ENCODE measurements around the gene CUBN. TPM values are rescaled to one million over a fixed set of nuclear protein-coding genes. Genes with fewer than 3 reads are reported as not detected.
A peak's percentile ranks its signal among the peaks of the same experiment; 100 is the strongest.

Gene CUBN
- total and polyA plus RNA-seq, 2 of the 13 experiments (the other 11 are each of a cell fraction or from before 2014, with no cell fraction given): 0.27 to 0.32 TPM

- TF ChIP-seq ZNF256 (CRISPR knock-in tag; conservative IDR thresholded peaks at IDR 0.05): peak; percentile 58; the same call in 1 of the 2 replicates
- no peak for TF ChIP-seq ZNF841 (CRISPR knock-in tag; IDR thresholded peaks at IDR 0.05; ENCODE audit: borderline replicate concordance)
- no peak for TF ChIP-seq PLRG1 (conservative IDR thresholded peaks at IDR 0.05)
- TF ChIP-seq MEF2D (CRISPR knock-in tag; IDR thresholded peaks at IDR 0.05): no peak; the same call in 1 of the 2 replicates
- TF ChIP-seq SSRP1 (CRISPR knock-in tag; IDR thresholded peaks at IDR 0.05): no peak
- peak; percentile 57 for TF ChIP-seq ZFX (CRISPR knock-in tag; IDR thresholded peaks at IDR 0.05; ENCODE audit: low read depth)
- peak; percentile 74 for TF ChIP-seq GATAD1 (CRISPR knock-in tag; IDR thresholded peaks at IDR 0.05)
- TF ChIP-seq MATR3 (CRISPR knock-in tag; IDR thresholded peaks at IDR 0.05): no peak
- TF ChIP-seq CSRNP1 (CRISPR knock-in tag; IDR thresholded peaks at IDR 0.05): no peak
- TF ChIP-seq HNRNPK (IDR thresholded peaks at IDR 0.05; ENCODE audit: low read depth, low read length, poor library complexity, severe bottlenecking): peak; percentile 35
- 0 out of 2 replicates have a peak, but pooled peaks have one; percentile 56 for TF ChIP-seq ZNF225 (CRISPR knock-in tag; IDR thresholded peaks at IDR 0.05)
- TF ChIP-seq ZBTB43 (CRISPR knock-in tag; conservative IDR thresholded peaks at IDR 0.05): peak; percentile 81
- TF ChIP-seq ZSCAN29 (CRISPR knock-in tag; conservative IDR thresholded peaks at IDR 0.05): peak; percentile 86; the same call in 1 of the 2 replicates
- TF ChIP-seq KMT2A (CRISPR knock-in tag; IDR thresholded peaks at IDR 0.05): 0 out of 2 replicates have a peak, but pooled peaks have one; percentile 11
- TF ChIP-seq MXD4 (CRISPR knock-in tag; IDR thresholded peaks at IDR 0.05): peak; percentile 49; the same call in 1 of the 2 replicates
- no peak for TF ChIP-seq ZBTB33 (CRISPR knock-in tag; IDR thresholded peaks at IDR 0.05)
- 0 out of 2 replicates have a peak, but pooled peaks have one; percentile 73 for TF ChIP-seq ZNF235 (CRISPR knock-in tag; IDR thresholded peaks at IDR 0.05; ENCODE audit: borderline replicate concordance)
- TF ChIP-seq THAP9 (CRISPR knock-in tag; IDR thresholded peaks at IDR 0.05; ENCODE audit: borderline replicate concordance): peak; percentile 66; the same call in 1 of the 2 replicates
- peak; percentile 84; the same call in 1 of the 2 replicates for TF ChIP-seq MEIS1 (CRISPR knock-in tag; IDR thresholded peaks at IDR 0.05; ENCODE audit: borderline replicate concordance)
- 0 out of 2 replicates have a peak, but pooled peaks have one; percentile 36 for TF ChIP-seq ZNF230 (CRISPR knock-in tag; IDR thresholded peaks at IDR 0.05)
- TF ChIP-seq GABPA (IDR thresholded peaks at IDR 0.05; ENCODE audit: low read depth, low read length): no peak; the same call in 1 of the 2 replicates
- peak; percentile 86 for TF ChIP-seq GABPA (CRISPR knock-in tag; IDR thresholded peaks at IDR 0.05; ENCODE audit: low read depth)
Measured at GRCh38 chr10:16817125-16818019, 312.2 kb downstream of the CUBN start, which contains the start of gene RSU1 (continued).
